SK-N-SH (cell line): Measurements from ENCODE around the gene LPP. TPM values are rescaled to one million over a fixed set of nuclear protein-coding genes. Genes with fewer than 3 reads are reported as not detected.

Experiments
- CTCF ChIA-PET: fragments of 300-600, 350-600 bp; formaldehyde crosslinking; extraction: SDS; loops from one replicate; lab custom pipeline; 2021; lab: Yijun Ruan, JAX
- POLR2A ChIA-PET: fragments of 350-600 bp; sonication (Branson Sonifier 250); formaldehyde crosslinking; extraction: SDS; loops from one replicate; lab custom pipeline; 2020; ENCODE audit warnings: antibody characterized with exemption, inconsistent platforms; lab: Yijun Ruan, JAX
- DNase-seq: peaks from one replicate; pipeline ENCODE4 v3.0.0; 2012
- H2AFZ ChIP-seq: fragments of 200-600 bp; sonication (generic); 2 replicates; pipeline ENCODE4 v1.8.1; 2016; ENCODE audit warnings: antibody characterized with exemption, mild to moderate bottlenecking, low read depth
- H3F3A ChIP-seq: fragments of 200-600 bp; sonication (generic); replicated peaks from 2 replicates; pipeline ENCODE3; 2016; ENCODE audit warnings: antibody characterized with exemption, mild to moderate bottlenecking; ENCODE audit not compliant: insufficient read depth
- H3K27ac ChIP-seq, 2 experiments: fragments of 200-500 bp in 1 of 2; fragments of 200-600 bp in 1 of 2; sonication (Bioruptor generic) in 1 of 2; sonication (generic), shearing (Covaris generic) in 1 of 2; 2 replicates each; pipeline versions ENCODE4 v1.5.1 to v1.6.1; 2014 to 2016; ENCODE audit warnings: low read depth in 2 of 2, inconsistent platforms in 1 of 2, low read length in 1 of 2, mild to moderate bottlenecking in 1 of 2, mixed read lengths in 1 of 2
- H3K27me3 ChIP-seq: fragments of 200-600 bp; sonication (generic), shearing (Covaris generic); 2 replicates; pipeline ENCODE4 v1.6.1; 2016; ENCODE audit warnings: mixed run types; ENCODE audit not compliant: insufficient read depth
- H3K36me3 ChIP-seq, 2 experiments: fragments of 200-500 bp in 1 of 2; fragments of 200-600 bp in 1 of 2; sonication (Bioruptor generic) in 1 of 2; sonication (generic) in 1 of 2; replicated peaks in 1 of 2; 2 replicates each; pipeline versions ENCODE3 to v1.5.1; 2014 to 2016; ENCODE audit warnings: low read length in 1 of 2, mild to moderate bottlenecking in 1 of 2; ENCODE audit not compliant: insufficient read depth in 2 of 2, control insufficient read depth in 1 of 2
- H3K4me1 ChIP-seq, 2 experiments: fragments of 200-500 bp in 1 of 2; fragments of 200-600 bp in 1 of 2; sonication (Bioruptor generic) in 1 of 2; sonication (generic), shearing (Covaris generic) in 1 of 2; 2 replicates each; pipeline versions ENCODE4 v1.5.1 to v1.6.1; 2014 to 2016; ENCODE audit warnings: low read depth in 1 of 2, low read length in 1 of 2, mixed run types in 1 of 2; ENCODE audit not compliant: insufficient read depth in 2 of 2, control insufficient read depth in 1 of 2
- H3K4me2 ChIP-seq: fragments of 200-600 bp; sonication (generic), shearing (Covaris generic); 2 replicates; pipeline ENCODE4 v1.6.1; 2017; ENCODE audit warnings: mixed run types
- H3K4me3 ChIP-seq, 2 experiments: fragments of 200-500 bp in 1 of 2; fragments of 200-600 bp in 1 of 2; sonication (Bioruptor generic) in 1 of 2; sonication (generic), shearing (Covaris generic) in 1 of 2; 2 replicates each; pipeline versions ENCODE4 v1.5.1 to v1.8.1; 2014 to 2016; ENCODE audit warnings: low read depth in 2 of 2, inconsistent platforms in 1 of 2, low read length in 1 of 2, mild to moderate bottlenecking in 1 of 2, mixed read lengths in 1 of 2, moderate library complexity in 1 of 2
- H3K79me2 ChIP-seq: fragments of 200-600 bp; sonication (generic); 2 replicates; pipeline ENCODE4 v1.8.1; 2017; ENCODE audit warnings: mild to moderate bottlenecking; ENCODE audit not compliant: insufficient read depth
- H3K9ac ChIP-seq: fragments of 200-600 bp; sonication (generic); 2 replicates; pipeline ENCODE4 v1.6.1; 2017; ENCODE audit warnings: mixed run types
- H3K9me2 ChIP-seq: fragments of 200-600 bp; sonication (generic); 2 replicates; pipeline ENCODE4 v1.6.1; 2017; ENCODE audit warnings: mixed run types
- H3K9me3 ChIP-seq: fragments of 200-600 bp; sonication (generic); 2 replicates; pipeline ENCODE4 v1.6.1; 2017; ENCODE audit warnings: mixed run types, mild to moderate bottlenecking, moderate library complexity
- H4K20me1 ChIP-seq: fragments of 200-600 bp; sonication (generic); 2 replicates; pipeline ENCODE4 v1.6.1; 2017; ENCODE audit warnings: mild to moderate bottlenecking, mixed run types; ENCODE audit not compliant: insufficient read depth
- ELF1 ChIP-seq: IDR thresholded peaks from 2 replicates; pipeline ENCODE4 v1.4.0; 2012
- EP300 ChIP-seq, 2 experiments: IDR thresholded peaks; 2 replicates each; pipeline versions ENCODE4 v1.4.0 to v1.6.1; 2012; ENCODE audit warnings: borderline replicate concordance in 1 of 2, low read depth in 1 of 2, low read length in 1 of 2
- EZH2phosphoT487 ChIP-seq: fragments of 200-600 bp; sonication (generic); IDR thresholded peaks from 2 replicates; pipeline ENCODE4 v1.6.1; 2017; ENCODE audit warnings: low read depth, mixed run types, mild to moderate bottlenecking, antibody characterized with exemption, moderate library complexity, borderline replicate concordance
- FOXM1 ChIP-seq: IDR thresholded peaks from 2 replicates; pipeline ENCODE4 v1.4.0; 2012; ENCODE audit warnings: low read depth, mild to moderate bottlenecking
- MEF2A ChIP-seq: IDR thresholded peaks from 2 replicates; pipeline ENCODE4 v1.4.0; 2012; ENCODE audit warnings: low read depth, borderline replicate concordance
- MXI1 ChIP-seq: IDR thresholded peaks from 2 replicates; pipeline ENCODE4 v1.6.1; 2012; ENCODE audit warnings: mild to moderate bottlenecking, low read depth, low read length, improper control_type of control experiment
- RAD21 ChIP-seq: IDR thresholded peaks from 2 replicates; pipeline ENCODE4 v1.6.1; 2012; ENCODE audit warnings: mild to moderate bottlenecking, low read length
- SMC3 ChIP-seq: IDR thresholded peaks from 2 replicates; pipeline ENCODE4 v1.6.1; 2012; ENCODE audit warnings: low read depth, low read length, improper control_type of control experiment
- TAF1 ChIP-seq: IDR thresholded peaks from 2 replicates; pipeline ENCODE4 v1.6.1; 2012; ENCODE audit warnings: low read depth, mild to moderate bottlenecking, low read length, moderate library complexity, borderline replicate concordance
- TCF12 ChIP-seq: IDR thresholded peaks from 2 replicates; pipeline ENCODE4 v1.4.0; 2012
- TEAD4 ChIP-seq: IDR thresholded peaks from 2 replicates; pipeline ENCODE4 v1.4.0; 2012; ENCODE audit warnings: mild to moderate bottlenecking, borderline replicate concordance; ENCODE audit not compliant: insufficient read depth
- WGBS: methylation state at CpG from one replicate; pipeline ENCODE4 v1.1.6; 2017; ENCODE audit warnings: low lambda C conversion rate; 5-methylcytosine and 5-hydroxymethylcytosine counted together
- polyA plus RNA-seq, 3 experiments: library from polyadenylated mRNA; depleted of rRNA; stranded (reverse); fragments of >200 nt; gene quantifications; 2 replicates each; pipeline ENCODE4 v1.2.3, GENCODE V29; 2012
- TF ChIP-seq, protein P1 (sequence below): fragments of 200-600 bp; sonication (generic); IDR thresholded peaks from 2 replicates; pipeline ENCODE4 v1.6.1; 2017; ENCODE audit warnings: antibody characterized with exemption, mild to moderate bottlenecking, moderate library complexity
- TF ChIP-seq, protein P2 (sequence below): IDR thresholded peaks from 2 replicates; pipeline ENCODE4 v1.4.0; 2012; ENCODE audit warnings: low read depth, borderline replicate concordance
- TF ChIP-seq, protein P3 (sequence below): IDR thresholded peaks from 2 replicates; pipeline ENCODE4 v1.4.0; 2012; ENCODE audit warnings: low read depth, borderline replicate concordance
- TF ChIP-seq, protein P4 (sequence below): IDR thresholded peaks from 2 replicates; pipeline ENCODE4; 2012

LPP gene
- polyA plus RNA-seq, 1 of the 3 experiments (the other 2 are of a cell fraction), result 6.6 TPM

DNA sequence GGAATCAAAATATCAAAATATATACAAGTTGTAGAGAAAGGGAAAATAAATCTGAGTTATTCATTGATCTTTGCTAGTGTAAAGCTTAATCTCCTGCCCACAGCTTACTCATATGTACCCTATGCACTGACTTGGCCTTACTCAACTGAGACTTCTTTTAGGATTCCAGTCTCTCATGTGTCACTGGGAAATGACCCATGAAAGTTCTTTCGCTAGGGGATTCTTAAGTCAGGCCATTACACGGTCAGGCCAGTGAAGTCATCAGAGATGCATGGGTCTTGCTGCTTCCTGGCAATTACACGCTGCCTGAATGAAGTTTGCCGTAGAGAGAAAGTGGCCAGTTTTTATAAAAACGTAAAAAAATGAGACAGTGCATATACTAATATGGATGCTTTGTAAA lies 20.7 kb upstream of the LPP start (continued):
- TF ChIP-seq, protein P1, sequence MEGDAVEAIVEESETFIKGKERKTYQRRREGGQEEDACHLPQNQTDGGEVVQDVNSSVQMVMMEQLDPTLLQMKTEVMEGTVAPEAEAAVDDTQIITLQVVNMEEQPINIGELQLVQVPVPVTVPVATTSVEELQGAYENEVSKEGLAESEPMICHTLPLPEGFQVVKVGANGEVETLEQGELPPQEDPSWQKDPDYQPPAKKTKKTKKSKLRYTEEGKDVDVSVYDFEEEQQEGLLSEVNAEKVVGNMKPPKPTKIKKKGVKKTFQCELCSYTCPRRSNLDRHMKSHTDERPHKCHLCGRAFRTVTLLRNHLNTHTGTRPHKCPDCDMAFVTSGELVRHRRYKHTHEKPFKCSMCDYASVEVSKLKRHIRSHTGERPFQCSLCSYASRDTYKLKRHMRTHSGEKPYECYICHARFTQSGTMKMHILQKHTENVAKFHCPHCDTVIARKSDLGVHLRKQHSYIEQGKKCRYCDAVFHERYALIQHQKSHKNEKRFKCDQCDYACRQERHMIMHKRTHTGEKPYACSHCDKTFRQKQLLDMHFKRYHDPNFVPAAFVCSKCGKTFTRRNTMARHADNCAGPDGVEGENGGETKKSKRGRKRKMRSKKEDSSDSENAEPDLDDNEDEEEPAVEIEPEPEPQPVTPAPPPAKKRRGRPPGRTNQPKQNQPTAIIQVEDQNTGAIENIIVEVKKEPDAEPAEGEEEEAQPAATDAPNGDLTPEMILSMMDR, result no peak
- TF ChIP-seq SMC3, result no peak
- TF ChIP-seq EP300 (IDR thresholded peaks at IDR 0.05; ENCODE audit: borderline replicate concordance in 1 of 2, low read depth in 1 of 2, low read length in 1 of 2), result no peak
- TF ChIP-seq TAF1, result no peak
- TF ChIP-seq, protein P2, sequence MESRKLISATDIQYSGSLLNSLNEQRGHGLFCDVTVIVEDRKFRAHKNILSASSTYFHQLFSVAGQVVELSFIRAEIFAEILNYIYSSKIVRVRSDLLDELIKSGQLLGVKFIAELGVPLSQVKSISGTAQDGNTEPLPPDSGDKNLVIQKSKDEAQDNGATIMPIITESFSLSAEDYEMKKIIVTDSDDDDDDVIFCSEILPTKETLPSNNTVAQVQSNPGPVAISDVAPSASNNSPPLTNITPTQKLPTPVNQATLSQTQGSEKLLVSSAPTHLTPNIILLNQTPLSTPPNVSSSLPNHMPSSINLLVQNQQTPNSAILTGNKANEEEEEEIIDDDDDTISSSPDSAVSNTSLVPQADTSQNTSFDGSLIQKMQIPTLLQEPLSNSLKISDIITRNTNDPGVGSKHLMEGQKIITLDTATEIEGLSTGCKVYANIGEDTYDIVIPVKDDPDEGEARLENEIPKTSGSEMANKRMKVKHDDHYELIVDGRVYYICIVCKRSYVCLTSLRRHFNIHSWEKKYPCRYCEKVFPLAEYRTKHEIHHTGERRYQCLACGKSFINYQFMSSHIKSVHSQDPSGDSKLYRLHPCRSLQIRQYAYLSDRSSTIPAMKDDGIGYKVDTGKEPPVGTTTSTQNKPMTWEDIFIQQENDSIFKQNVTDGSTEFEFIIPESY, result no peak
- no peak for TF ChIP-seq ELF1
- TF ChIP-seq, protein P3, sequence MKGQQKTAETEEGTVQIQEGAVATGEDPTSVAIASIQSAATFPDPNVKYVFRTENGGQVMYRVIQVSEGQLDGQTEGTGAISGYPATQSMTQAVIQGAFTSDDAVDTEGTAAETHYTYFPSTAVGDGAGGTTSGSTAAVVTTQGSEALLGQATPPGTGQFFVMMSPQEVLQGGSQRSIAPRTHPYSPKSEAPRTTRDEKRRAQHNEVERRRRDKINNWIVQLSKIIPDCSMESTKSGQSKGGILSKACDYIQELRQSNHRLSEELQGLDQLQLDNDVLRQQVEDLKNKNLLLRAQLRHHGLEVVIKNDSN, result no peak
- TF ChIP-seq, protein P4, sequence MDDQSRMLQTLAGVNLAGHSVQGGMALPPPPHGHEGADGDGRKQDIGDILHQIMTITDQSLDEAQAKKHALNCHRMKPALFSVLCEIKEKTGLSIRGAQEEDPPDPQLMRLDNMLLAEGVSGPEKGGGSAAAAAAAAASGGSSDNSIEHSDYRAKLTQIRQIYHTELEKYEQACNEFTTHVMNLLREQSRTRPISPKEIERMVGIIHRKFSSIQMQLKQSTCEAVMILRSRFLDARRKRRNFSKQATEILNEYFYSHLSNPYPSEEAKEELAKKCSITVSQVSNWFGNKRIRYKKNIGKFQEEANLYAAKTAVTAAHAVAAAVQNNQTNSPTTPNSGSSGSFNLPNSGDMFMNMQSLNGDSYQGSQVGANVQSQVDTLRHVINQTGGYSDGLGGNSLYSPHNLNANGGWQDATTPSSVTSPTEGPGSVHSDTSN, result no peak
- no peak for TF ChIP-seq MEF2A
- TF ChIP-seq TEAD4, result no peak

DNA sequence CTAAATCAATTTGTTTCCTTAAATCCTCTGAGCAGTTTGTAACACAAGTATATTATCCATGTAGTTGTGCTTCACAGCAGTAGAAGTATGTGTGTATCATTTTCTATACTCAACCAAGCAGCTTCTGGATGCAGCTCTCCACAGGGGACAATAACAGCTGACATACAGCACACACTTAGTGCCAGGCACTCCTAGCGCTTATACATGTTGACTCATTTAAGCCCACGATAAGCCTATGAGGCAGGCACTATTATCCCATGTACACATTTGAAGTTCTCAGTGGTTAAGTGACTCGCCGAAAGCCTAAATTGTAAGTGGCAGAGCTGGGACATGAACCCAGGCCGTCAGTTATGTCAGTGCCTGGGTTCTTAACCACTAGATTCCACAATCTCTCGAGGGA lies 20.3 kb upstream of the LPP start:
- H2AFZ ChIP-seq, result no peak overlapping the region
- no peaks in the 10 kb centered on the region for H3K4me1 ChIP-seq
- WGBS, result 60% methylated on average over 6 of the region's 6 CpGs
- no peak overlapping the region for H3K4me3 ChIP-seq
- H3K9me2 ChIP-seq, result no peaks in the 10 kb centered on the region
- no peaks in the 10 kb centered on the region for H3K9me3 ChIP-seq
- H3K27ac ChIP-seq, result no peak overlapping the region
- ChIA-PET CTCF (no interaction called here), POLR2A (no interaction called here)
- H3K27me3 ChIP-seq, result no peaks in the 10 kb centered on the region
- no peak for DNase-seq
- H3K9ac ChIP-seq, result no peak overlapping the region
- H3K36me3 ChIP-seq, result no peaks in the 10 kb centered on the region
- no peaks in the 10 kb centered on the region for H4K20me1 ChIP-seq
- no peaks in the 10 kb centered on the region for H3K79me2 ChIP-seq
- TF ChIP-seq MEF2A (no peak), RAD21 (no peak), FOXM1 (no peak), TCF12 (no peak), EZH2phosphoT487 (no peak), MXI1 (no peak)
- TF ChIP-seq, protein P3, result no peak
- TF ChIP-seq, protein P2, result no peak
- peaks cover 5% of the 10 kb centered on the region for H3F3A ChIP-seq
- H3K4me2 ChIP-seq, result no peak overlapping the region
